Activated naive CD4-positive, alpha-beta T cell treated with anti-CD3 and anti-CD28 coated beads, Interleukin-2, amount 10 ng/mL, durations not matched to agents 7 days and 5 days (primary cell): ENCODE data around the gene CIAO3.
"Not testable (repeated sequence)": the region's sequence is repeated elsewhere in the genome, so short reads cannot be mapped to it uniquely, and the experiment has no call there.

Experiments used
- CTCF ChIA-PET: fragments of 350-600 bp; sonication (Branson Sonifier 250); formaldehyde crosslinking; loops from one replicate; lab custom pipeline; 2021; ENCODE audit warnings: antibody characterized with exemption; lab: Charles Lee
- DNase-seq: peaks from one replicate; pipeline ENCODE4 v3.0.0-alpha.2; 2020
- H3K27ac Mint-ChIP-seq: one replicate; pipeline ENCODE4 v1.8.0; 2021; ENCODE audit warnings: mild to moderate bottlenecking, moderate library complexity, mixed read lengths
- H3K27me3 Mint-ChIP-seq: one replicate; pipeline ENCODE4 v1.8.0; 2021; ENCODE audit warnings: mild to moderate bottlenecking, mixed read lengths
- H3K36me3 Mint-ChIP-seq: one replicate; pipeline ENCODE4 v1.8.0; 2021; ENCODE audit warnings: mixed read lengths
- H3K4me1 Mint-ChIP-seq: one replicate; pipeline ENCODE4 v1.8.0; 2021; ENCODE audit warnings: mixed read lengths
- H3K4me3 Mint-ChIP-seq: one replicate; pipeline ENCODE4 v1.8.0; 2021; ENCODE audit warnings: mild to moderate bottlenecking, moderate library complexity, mixed read lengths
- H3K9me3 Mint-ChIP-seq: one replicate; pipeline ENCODE4 v1.8.0; 2021; ENCODE audit warnings: mixed read lengths

The CIAO3 gene

DNA sequence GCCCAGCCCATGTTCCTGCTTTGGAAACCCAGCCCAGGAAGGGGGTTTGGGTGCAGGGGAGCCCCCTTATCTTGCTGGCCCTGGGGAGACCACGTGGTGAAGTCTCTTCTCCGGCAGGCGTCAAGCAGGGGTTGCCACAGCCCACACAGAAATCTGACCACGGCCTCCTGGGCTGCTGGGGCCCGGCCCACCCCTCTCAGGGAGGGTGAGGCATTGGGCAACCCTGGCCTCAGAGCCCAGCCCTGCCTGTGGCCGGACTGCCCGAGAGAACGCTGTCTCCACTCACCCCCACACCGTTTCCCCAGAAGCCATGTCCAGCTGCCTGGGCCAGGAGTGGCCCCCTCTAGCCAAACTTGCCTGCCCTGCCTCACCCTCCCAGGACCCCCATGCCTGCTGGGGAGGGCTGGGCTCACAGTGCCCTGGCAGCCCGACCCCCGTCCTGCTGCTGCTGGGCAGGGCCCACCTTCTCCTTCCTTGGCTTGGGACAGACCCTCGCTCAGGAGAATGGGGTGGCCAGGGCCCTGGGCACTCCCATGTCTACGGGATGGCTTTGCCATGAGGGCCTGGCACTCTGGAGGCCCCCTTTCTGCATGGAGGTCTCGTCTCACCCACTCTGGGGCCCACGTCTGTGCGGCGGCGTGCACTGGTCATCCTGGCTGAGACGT, 40.7 kb upstream of the CIAO3 start:
- H3K36me3 Mint-ChIP-seq = peaks cover 8% of the 10 kb centered on the region
- H3K27ac Mint-ChIP-seq = no peak overlapping the region
- DNase-seq = no peak
- H3K4me3 Mint-ChIP-seq = no peak overlapping the region
- no peaks in the 10 kb centered on the region for H3K9me3 Mint-ChIP-seq
- peaks cover 7% of the 10 kb centered on the region for H3K4me1 Mint-ChIP-seq
- H3K27me3 Mint-ChIP-seq = peaks cover 5% of the 10 kb centered on the region
- CTCF ChIA-PET = interaction anchor here (6.3 kb wide), 1 partner anchor 69 kb away, joined by 94 read pairs; the partner anchor contains the start of gene METRN

DNA sequence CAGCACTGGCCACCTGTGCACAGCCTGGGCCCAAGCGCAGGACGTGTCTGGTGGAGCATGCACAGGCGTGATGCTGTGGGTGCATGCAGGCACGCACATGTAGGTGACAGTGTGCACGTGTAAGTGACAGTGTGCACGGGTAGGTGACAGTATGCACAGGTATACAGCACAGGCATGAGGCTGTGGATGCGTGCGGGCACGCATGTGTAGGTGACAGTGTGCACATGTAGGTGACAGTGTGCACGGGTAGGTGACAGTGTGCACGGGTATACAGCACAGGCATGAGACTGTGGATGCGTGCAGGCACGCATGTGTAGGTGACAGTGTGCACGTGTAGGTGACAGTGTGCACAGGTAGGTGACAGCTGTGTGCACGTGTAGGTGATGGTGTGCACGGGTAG, 39.5 kb upstream of the CIAO3 start:
- H3K36me3 Mint-ChIP-seq = peaks cover 5% of the 10 kb centered on the region
- no peaks in the 10 kb centered on the region for H3K9me3 Mint-ChIP-seq
- CTCF ChIA-PET = interaction anchor here (0.8 kb wide), 1 partner anchor 70 kb away, joined by 3 read pairs; no protein-coding TSS in a partner anchor
- H3K27ac Mint-ChIP-seq = no peak overlapping the region
- H3K4me1 Mint-ChIP-seq = peaks cover 5% of the 10 kb centered on the region
- no peak overlapping the region for H3K4me3 Mint-ChIP-seq
- DNase-seq = no peak
- peaks cover 5% of the 10 kb centered on the region for H3K27me3 Mint-ChIP-seq

DNA sequence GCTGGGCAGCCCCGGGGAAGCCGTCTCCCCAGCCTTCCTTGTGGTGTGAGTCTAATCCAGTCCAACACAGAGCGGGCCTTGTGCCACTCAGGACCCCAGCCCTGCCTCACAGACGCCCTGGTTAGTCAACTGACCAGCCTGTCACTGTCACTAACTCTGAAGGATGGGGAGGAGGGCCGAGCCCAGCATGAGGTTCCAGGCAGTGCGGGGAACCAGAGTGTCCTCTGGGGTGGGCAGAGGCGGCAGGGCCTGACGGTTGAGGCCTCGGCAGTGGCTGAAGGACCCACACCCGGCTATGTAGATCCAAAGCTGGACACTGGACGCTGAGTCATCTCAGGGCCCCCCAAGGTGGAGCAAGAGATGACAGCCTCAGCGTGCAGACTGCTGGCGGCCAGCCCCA, 38.8 kb upstream of the CIAO3 start:
- CTCF ChIA-PET = no interaction called here
- Mint-ChIP-seq H3K4me3 (no peak overlapping the region), H3K27me3 (peaks cover 5% of the 10 kb centered on the region), H3K4me1 (no peaks in the 10 kb centered on the region), H3K36me3 (no peaks in the 10 kb centered on the region), H3K9me3 (no peaks in the 10 kb centered on the region), H3K27ac (no peak overlapping the region)
- DNase-seq = no peak

DNA sequence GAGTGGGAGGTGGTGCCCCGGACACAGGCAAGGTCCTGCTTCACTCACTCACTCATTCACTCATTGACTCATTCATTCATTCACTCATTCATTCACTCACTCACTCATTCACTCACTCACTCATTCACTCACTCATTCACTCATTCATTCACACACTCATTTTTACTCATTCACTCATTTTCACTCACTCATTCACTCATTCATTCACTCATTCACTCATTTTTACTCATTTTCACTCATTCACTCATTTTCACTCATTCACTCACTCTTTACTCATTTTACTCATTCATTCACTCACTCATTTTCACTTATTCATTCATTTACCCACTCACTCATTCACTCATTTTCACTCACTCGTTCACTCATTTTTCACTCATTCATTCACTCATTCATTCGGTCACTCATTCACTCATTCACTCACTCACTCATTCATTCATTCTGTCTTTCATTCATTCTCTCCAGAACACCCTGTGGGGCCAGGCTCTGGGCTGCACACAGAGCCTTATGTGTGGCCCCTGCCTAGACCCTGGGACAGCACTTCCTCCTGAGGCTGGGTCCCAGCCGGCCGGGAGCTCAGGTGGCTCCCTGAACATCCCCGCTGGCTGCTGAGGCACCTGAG, 38.2 kb upstream of the CIAO3 start:
- Mint-ChIP-seq H3K27me3 (peaks cover 5% of the 10 kb centered on the region), H3K4me1 (no peaks in the 10 kb centered on the region), H3K27ac (no peak overlapping the region), H3K36me3 (no peaks in the 10 kb centered on the region), H3K9me3 (no peaks in the 10 kb centered on the region), H3K4me3 (no peak overlapping the region)
- CTCF ChIA-PET = no interaction called here
- DNase-seq = no peak

DNA sequence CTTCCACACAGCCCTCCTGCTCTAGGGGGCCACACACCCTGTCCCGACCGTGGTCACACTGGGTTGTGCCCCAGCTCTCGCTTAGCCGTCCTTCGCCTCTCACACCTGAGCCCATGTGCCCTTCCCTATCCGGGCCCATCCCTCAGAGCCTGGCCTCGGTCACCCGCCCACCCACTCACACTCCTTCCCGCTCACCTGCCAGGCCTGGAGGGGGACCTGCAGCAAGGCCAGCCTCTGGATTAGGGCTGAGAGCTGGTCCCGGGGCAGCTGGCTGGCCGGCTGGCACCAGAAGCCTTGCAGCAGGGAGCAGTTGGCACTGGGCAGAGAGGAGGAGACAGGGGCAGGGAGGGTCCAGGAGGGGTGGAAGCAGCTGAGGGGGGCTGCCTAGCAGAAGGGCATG, 37.6 kb upstream of the CIAO3 start:
- CTCF ChIA-PET = no interaction called here
- no peaks in the 10 kb centered on the region for H3K36me3 Mint-ChIP-seq
- H3K27ac Mint-ChIP-seq = no peak overlapping the region
- DNase-seq = no peak
- no peaks in the 10 kb centered on the region for H3K4me1 Mint-ChIP-seq
- H3K9me3 Mint-ChIP-seq = no peaks in the 10 kb centered on the region
- no peak overlapping the region for H3K4me3 Mint-ChIP-seq
- peaks cover 5% of the 10 kb centered on the region for H3K27me3 Mint-ChIP-seq

DNA sequence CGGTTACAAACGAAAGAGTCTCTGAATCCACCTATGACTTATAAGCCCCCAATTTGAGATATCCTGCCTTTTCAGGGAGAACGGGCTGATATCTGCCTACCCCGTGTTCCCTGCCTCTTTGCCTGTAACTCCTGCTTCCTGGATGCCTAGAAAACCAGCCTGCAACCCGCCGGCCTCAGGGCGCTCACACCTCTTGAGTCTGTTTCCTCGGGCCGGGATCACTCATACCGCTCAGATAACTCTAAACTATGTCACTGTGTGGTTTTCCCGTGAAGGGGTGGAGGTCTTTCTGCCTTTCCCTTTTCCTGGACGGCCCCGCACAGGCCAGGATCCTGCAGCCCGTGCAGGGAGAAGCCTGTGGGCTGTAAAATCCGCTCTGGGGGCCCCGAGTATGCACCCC, 37.0 kb upstream of the CIAO3 start:
- peaks cover 5% of the 10 kb centered on the region for H3K27me3 Mint-ChIP-seq
- no peak overlapping the region for H3K4me3 Mint-ChIP-seq
- H3K4me1 Mint-ChIP-seq = no peaks in the 10 kb centered on the region
- H3K36me3 Mint-ChIP-seq = no peaks in the 10 kb centered on the region
- CTCF ChIA-PET = no interaction called here
- no peak for DNase-seq
- H3K27ac Mint-ChIP-seq = peak overlapping the region; percentile 38
- no peaks in the 10 kb centered on the region for H3K9me3 Mint-ChIP-seq

DNA sequence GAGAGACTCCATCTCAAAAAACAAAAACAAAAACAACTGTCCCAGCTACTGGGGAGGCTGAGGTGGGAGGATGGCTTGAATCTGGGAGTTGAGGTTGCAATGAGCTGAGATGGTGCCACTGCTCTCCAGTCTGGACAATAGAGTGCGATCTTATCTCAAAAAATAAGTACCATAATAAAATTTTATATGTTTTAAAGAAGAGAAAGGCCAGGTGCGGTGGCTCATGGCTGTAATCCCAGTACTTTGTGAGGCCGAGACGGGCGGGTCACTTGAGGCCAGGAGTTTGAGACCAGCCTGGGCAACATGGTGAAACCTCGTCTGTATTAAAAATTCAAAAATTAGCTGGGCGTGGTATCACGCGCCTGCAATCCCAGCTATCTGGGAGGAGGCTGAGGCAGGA, 36.0 kb upstream of the CIAO3 start:
- peaks cover 5% of the 10 kb centered on the region for H3K27me3 Mint-ChIP-seq
- CTCF ChIA-PET = interaction anchor here (1.2 to 1.6 kb wide), 2 partner anchors 8 to 64 kb away, joined by 3 to 5 read pairs; no protein-coding TSS in a partner anchor
- H3K4me1 Mint-ChIP-seq = no peaks in the 10 kb centered on the region
- H3K27ac Mint-ChIP-seq = no peak overlapping the region
- H3K36me3 Mint-ChIP-seq = no peaks in the 10 kb centered on the region
- no peak for DNase-seq
- no peaks in the 10 kb centered on the region for H3K9me3 Mint-ChIP-seq
- H3K4me3 Mint-ChIP-seq = no peak overlapping the region

DNA sequence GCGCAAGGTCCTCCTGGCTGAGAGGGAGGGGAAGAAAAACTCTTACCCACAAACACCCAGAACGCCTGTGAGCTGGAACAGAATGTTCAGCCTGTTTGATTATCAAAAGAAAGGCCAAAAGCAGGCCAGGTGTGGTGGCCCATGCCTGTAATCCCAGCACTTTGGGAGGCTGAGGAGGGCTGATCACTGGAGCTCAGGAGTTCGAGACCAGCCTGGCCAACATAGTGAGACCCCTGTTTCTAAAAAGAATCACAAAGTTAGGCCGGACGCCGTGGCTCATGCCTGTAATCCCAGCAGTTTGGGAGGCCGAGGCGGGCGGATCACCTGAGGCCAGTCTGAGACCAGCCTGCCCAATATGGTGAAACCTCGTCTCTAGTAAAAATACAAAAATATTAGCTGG, 35.5 kb upstream of the CIAO3 start:
- H3K4me3 Mint-ChIP-seq, H3K36me3 Mint-ChIP-seq, DNase-seq, H3K4me1 Mint-ChIP-seq, H3K27me3 Mint-ChIP-seq, H3K9me3 Mint-ChIP-seq, H3K27ac Mint-ChIP-seq: not testable (repeated sequence)
- CTCF ChIA-PET = interaction anchor here (1.2 to 1.6 kb wide), 2 partner anchors 9 to 63 kb away, joined by 3 to 5 read pairs; no protein-coding TSS in a partner anchor

DNA sequence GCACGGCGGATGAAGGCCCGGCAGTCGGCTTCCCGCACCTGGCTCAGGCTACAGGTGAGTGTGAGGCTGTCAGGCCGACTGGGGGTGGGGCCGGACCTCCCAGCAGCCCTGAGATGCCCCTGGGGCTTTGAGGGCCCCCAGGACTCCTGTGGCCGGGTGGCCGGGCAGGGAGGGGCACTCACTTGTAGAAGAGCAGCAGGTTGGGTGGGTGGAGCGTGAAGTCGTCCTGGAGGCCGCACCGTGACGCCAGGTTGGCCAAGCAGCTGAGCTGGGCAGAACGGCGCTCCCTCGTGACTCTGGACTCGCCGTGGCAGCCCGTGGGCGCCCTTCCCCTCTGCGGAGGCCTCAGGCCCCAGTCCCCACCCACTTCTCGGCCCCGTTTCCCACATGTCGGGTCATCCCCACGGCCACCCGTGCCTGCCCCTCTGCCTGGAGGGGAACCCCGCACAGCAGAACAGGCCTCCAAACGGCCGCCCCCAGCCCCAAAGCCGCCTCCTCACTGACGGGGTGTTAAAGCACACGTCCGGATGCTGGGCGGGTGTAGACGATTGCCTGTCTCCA, 34.5 kb upstream of the CIAO3 start:
- Mint-ChIP-seq H3K9me3 (no peaks in the 10 kb centered on the region), H3K4me3 (no peak overlapping the region), H3K27ac (no peak overlapping the region), H3K36me3 (no peaks in the 10 kb centered on the region), H3K4me1 (no peaks in the 10 kb centered on the region), H3K27me3 (peaks cover 5% of the 10 kb centered on the region)
- CTCF ChIA-PET = no interaction called here
- no peak for DNase-seq

DNA sequence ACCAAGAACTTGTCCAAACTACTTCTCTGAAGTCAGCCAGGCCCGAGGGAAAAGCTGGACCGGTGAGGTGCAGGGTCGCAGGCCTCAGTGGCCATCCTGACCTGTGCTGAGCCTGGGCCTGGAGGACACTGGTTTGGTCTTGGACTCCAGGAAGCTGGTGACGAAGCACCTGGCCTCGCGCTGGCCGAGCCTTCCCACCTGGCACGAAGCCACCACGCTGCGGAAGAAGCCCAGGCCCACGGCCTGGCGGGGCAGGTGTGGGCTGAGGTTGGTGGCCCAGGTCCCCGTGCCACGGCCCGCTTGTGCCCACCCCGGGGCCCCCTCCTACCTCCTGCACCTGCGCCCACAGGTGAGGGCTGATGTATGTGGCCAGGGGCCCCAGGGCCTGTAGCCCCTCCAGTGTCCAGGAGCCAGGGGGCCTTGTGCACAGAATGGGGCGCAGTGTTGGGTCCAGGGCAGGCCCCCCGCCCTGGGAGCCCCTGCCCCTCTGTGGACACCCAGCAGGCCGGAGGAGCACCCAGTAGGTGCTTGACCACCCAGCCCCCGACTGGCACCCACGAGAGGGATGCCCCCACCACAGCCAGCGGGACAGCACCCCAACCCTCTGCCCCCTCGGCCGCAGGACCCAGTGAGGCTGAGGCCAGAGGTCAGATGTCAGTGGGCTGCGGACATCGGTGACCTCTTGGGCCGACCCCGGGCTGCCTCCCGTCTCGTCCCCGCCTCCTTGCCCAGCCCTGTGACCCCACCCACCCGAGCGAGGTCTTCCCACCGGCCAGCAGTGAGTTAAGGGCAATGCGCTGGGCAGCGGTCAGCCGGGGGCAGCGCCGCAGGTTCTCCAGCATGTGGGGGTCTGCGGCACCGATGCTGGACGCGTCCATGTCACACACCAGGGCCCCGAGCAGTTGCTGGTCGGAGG, 33.5 kb upstream of the CIAO3 start:
- H3K4me3 Mint-ChIP-seq = no peak overlapping the region
- no peaks in the 10 kb centered on the region for H3K36me3 Mint-ChIP-seq
- H3K9me3 Mint-ChIP-seq = no peaks in the 10 kb centered on the region
- CTCF ChIA-PET = no interaction called here
- H3K4me1 Mint-ChIP-seq = no peaks in the 10 kb centered on the region
- no peak overlapping the region for H3K27ac Mint-ChIP-seq
- no peak for DNase-seq
- H3K27me3 Mint-ChIP-seq = peaks cover 5% of the 10 kb centered on the region

DNA sequence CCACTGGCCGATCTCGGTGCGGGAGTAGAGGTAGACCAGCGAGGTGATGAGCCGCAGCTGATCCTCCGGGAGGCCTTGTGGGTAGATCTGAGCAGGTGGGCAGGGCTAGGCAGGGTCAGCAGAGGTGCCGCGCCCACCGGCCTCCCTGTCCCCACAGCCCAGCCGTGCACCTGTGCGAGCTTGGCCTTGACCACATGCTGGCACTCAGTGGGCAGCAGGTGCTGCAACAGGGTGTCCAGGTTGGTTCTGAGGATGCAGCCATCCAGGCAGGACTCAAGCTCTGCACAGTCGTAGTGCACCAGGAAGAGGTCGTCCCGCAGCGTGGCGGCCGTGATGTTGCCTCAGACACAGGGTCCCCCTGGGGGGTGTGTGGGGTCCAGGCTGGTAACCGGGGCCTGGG, 32.2 kb upstream of the CIAO3 start:
- Mint-ChIP-seq H3K27ac (no peak overlapping the region), H3K27me3 (peaks cover 7% of the 10 kb centered on the region), H3K4me1 (no peaks in the 10 kb centered on the region), H3K9me3 (no peaks in the 10 kb centered on the region), H3K4me3 (no peak overlapping the region), H3K36me3 (no peaks in the 10 kb centered on the region)
- no peak for DNase-seq
- CTCF ChIA-PET = no interaction called here

DNA sequence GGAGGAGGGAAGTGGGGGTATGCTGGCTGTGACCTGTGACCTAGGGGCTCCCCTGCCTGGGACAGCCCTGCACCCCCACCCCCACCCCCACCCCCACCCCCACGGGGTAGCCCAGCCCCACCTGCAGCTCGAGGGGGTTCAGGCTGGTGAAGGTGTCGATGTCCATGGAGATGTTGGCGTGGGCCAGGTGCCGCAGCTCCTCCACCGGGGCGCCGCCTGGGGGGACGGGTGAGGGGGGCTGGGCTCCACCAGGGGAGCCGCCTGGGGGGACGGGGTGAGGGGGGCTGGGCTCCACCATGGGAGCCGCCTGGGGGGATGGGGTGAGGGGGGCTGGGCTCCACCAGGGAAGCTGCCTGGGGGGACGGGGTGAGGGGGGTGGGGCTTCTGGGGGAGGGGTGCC, 29.6 kb upstream of the CIAO3 start:
- no peaks in the 10 kb centered on the region for H3K36me3 Mint-ChIP-seq
- H3K4me1 Mint-ChIP-seq = no peaks in the 10 kb centered on the region
- CTCF ChIA-PET = no interaction called here
- DNase-seq = no peak
- no peaks in the 10 kb centered on the region for H3K9me3 Mint-ChIP-seq
- peaks cover 3% of the 10 kb centered on the region for H3K27me3 Mint-ChIP-seq
- no peak overlapping the region for H3K4me3 Mint-ChIP-seq
- H3K27ac Mint-ChIP-seq = no peak overlapping the region

DNA sequence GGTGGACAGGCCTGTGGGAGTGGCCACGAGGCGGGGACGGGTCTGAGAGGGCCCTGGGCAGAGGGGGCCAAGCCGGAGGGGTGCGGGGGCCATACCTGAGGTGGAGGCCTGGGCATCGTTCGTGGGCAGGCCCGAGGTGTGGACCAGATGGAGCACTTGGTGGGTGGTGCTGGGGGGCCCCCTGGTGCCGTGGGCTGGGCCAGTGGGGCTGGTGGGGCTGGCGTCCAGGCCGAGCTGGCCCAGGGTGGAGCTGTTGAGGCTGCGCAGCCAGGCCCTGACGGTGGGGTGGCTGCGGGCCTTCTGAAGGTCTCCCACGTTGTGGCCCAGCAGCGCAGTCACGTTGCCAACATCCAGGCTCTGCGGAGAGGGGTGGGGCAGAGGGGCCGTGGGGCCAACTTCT, 29.1 kb upstream of the CIAO3 start:
- DNase-seq = no peak
- CTCF ChIA-PET = no interaction called here
- H3K27ac Mint-ChIP-seq = no peak overlapping the region
- H3K9me3 Mint-ChIP-seq = no peaks in the 10 kb centered on the region
- H3K36me3 Mint-ChIP-seq = no peaks in the 10 kb centered on the region
- H3K4me3 Mint-ChIP-seq = no peak overlapping the region
- H3K4me1 Mint-ChIP-seq = no peaks in the 10 kb centered on the region
- H3K27me3 Mint-ChIP-seq = peaks cover 3% of the 10 kb centered on the region

DNA sequence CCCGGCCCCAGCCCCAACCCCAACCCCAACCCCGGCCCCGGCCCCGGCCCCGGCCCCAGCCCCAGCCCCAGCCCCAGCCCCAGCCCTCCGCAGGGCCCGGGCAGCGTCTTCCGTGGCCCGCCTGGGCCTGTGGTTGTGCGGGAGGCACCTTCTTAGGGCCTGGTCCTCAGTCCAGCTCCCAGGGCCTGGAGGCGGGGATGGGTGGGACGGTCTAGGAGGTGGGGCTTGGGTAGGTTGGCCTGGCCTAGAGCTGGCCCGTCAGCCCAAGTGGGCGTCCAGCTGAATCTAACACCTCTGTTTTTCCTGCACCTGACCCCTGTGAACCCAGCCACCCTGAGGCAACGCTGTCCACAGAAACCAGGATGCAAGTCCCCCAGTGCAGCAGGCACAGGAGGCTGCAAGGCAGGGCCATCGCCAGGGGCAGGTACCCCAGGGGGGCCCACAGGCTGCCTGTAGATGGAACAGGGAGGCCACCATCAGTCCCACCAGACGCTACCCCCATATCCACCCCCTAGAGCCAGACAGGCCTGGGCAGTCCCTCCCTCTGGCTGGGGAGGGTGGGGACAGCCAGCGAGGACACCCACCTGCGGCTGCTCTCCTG, 28.5 kb upstream of the CIAO3 start:
- CTCF ChIA-PET = no interaction called here
- peaks cover 3% of the 10 kb centered on the region for H3K27me3 Mint-ChIP-seq
- H3K9me3 Mint-ChIP-seq = no peaks in the 10 kb centered on the region
- DNase-seq = no peak
- H3K4me1 Mint-ChIP-seq = no peaks in the 10 kb centered on the region
- H3K36me3 Mint-ChIP-seq = no peaks in the 10 kb centered on the region
- no peak overlapping the region for H3K27ac Mint-ChIP-seq
- no peak overlapping the region for H3K4me3 Mint-ChIP-seq
